BJ (cell line): ENCODE results near the gene DPYD. TPM values are rescaled to one million over a fixed set of nuclear protein-coding genes. Genes with fewer than 3 reads are reported as not detected.

ENCODE experiments used
- CTCF ChIA-PET: fragments of 350-600 bp; formaldehyde crosslinking; extraction: SDS; loops from one replicate; lab custom pipeline; 2021; ENCODE audit warnings: antibody characterized with exemption, inconsistent platforms; lab: Yijun Ruan, JAX
- POLR2A ChIA-PET: fragments of 300-600 bp; sonication (Branson Sonifier 250); formaldehyde crosslinking; extraction: SDS; loops from one replicate; lab custom pipeline; 2021; ENCODE audit warnings: antibody characterized with exemption; lab: Charles Lee
- DNase-seq: peaks from one replicate; pipeline ENCODE4 v3.0.0-alpha.2; 2011; ENCODE audit warnings: low read depth
- H3K27me3 ChIP-seq: 2 replicates; pipeline ENCODE4 v1.6.0; 2011; ENCODE audit warnings: low read length; ENCODE audit not compliant: control insufficient read depth, insufficient read depth
- H3K36me3 ChIP-seq: 2 replicates; pipeline ENCODE4 v1.5.1; 2011; ENCODE audit warnings: low read length; ENCODE audit not compliant: control insufficient read depth, insufficient read depth
- H3K4me3 ChIP-seq: 2 replicates; pipeline ENCODE4 v1.5.1; 2011; ENCODE audit warnings: low read depth, mild to moderate bottlenecking, control low read depth, low read length
- CTCF ChIP-seq: IDR thresholded peaks from 2 replicates; pipeline ENCODE4 v1.5.1; 2011; ENCODE audit warnings: low read depth, mild to moderate bottlenecking, control low read depth, inconsistent platforms, low read length, moderate library complexity; ENCODE audit not compliant: insufficient read depth
- polyA plus RNA-seq: library from polyadenylated mRNA; depleted of rRNA; stranded (reverse); fragments of >200 nt; gene quantifications from 2 replicates; pipeline ENCODE4 v1.2.3, GENCODE V29; 2011

DPYD gene
- polyA plus RNA-seq, 1 experiment, result 13.1 TPM

DNA sequence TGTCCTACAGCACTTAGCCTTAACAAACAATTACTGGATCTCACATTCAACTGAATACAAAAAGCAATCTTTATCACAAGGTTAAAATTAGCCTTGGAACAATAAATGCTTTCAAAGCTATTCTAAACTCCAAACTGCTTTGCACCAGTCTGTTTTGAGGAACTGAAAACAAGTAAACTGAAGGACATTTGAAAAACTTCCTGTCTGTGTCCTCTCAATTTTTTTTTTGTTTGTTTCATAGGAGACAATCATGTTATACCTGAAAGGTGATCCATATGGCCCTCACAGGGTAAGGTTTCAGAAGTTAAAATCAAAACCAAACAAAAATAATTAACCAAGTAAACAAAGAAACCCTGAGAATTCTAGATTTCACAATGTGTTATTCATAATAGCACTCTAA lies 459.1 kb downstream of the DPYD start:
- POLR2A ChIA-PET, result no interaction called here
- no peak for TF ChIP-seq CTCF

GRCh38 chr1:97457446-97458089 lies 463.3 kb downstream of the DPYD start:
- TF ChIP-seq CTCF, result no peak
- DNase-seq, result no peak
- POLR2A ChIA-PET, result no interaction called here
- no peaks in the 10 kb centered on the region for H3K27me3 ChIP-seq
- H3K36me3 ChIP-seq, result no peaks in the 10 kb centered on the region
- H3K4me3 ChIP-seq, result no peak overlapping the region
- CTCF ChIA-PET, result no interaction called here

More for the DNA sequence above, 459.1 kb downstream of the DPYD start:
- CTCF ChIA-PET, result interaction anchor here (0.6 kb wide), 1 partner anchor 59 kb away, joined by 4 read pairs; no protein-coding TSS in a partner anchor
- no peak for DNase-seq
- H3K4me3 ChIP-seq, result no peak overlapping the region
- no peaks in the 10 kb centered on the region; the same call in 1 of the 2 replicates for H3K36me3 ChIP-seq
- no peaks in the 10 kb centered on the region for H3K27me3 ChIP-seq

GRCh38 chr1:97451944-97452343 lies 468.9 kb downstream of the DPYD start:
- CTCF ChIA-PET, result no interaction called here
- Histone ChIP-seq H3K36me3 (no peaks in the 10 kb centered on the region), H3K4me3 (no peak overlapping the region), H3K27me3 (no peaks in the 10 kb centered on the region)
- no peak for TF ChIP-seq CTCF
- POLR2A ChIA-PET, result interaction anchor here (0.7 kb wide), 1 partner anchor 40 kb away, joined by 3 read pairs; no protein-coding TSS in a partner anchor
- DNase-seq, result no peak

DNA sequence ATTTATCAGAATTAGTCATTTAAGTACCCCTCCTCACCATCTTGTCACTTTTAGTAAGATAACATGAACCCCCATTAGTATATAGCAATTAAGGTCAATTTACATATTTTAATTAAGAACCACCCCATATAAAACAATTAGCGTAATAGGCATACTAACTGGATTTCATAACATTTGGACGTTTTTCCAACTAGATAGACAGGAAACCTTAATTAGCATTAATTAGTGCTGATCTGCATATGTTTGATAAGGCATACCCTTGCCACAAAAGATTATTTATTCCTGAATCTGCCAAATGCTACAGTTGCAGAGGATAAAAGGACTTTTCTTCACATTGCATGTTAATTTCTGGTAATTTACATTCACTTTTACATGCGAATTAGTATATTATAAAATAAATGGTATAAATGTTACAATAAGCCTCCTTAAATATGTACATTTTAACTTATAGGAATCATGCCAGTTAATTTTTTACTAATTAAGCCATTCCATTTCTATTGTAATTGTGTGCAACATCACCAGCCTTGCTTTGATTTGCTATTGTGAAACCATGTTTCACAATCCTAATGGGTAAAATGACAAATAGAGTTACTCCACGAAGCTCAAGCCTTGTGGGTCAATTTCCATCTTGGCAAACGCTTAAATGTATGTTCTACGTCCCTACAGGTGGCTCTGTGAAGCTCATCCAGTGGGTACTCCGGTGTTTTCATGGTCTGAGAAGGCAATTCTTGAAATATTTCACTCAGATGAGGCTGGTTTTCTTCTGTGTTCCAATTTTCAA lies 469.6 kb downstream of the DPYD start:
- DNase-seq, result no peak
- TF ChIP-seq CTCF, result no peak
- Histone ChIP-seq H3K36me3 (no peaks in the 10 kb centered on the region), H3K27me3 (no peaks in the 10 kb centered on the region), H3K4me3 (no peak overlapping the region)
- ChIA-PET CTCF (interaction anchor here (1.8 kb wide), 1 partner anchor 14 kb away, joined by 4 read pairs; no protein-coding TSS in a partner anchor), POLR2A (no interaction called here)

DNA sequence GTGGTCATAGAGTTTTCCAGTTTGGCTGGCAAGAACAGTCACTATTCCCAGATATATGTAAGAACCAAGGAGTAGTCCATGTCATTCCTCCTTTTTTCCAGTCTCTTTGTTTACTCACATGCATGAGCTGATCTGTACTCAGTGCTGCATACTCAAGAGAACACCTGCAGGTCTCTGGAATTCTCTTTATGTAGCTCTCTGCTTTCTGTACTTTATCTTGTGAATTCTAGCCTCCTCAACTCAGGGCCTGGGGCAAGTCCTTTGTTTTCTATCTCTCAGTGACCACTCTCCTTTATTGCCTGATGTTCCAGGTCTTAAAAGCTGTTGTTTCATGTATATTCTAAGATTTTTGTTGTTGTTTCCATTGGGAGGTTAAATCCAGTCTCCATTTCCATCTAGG lies 478.9 kb downstream of the DPYD start:
- no peak for DNase-seq
- Histone ChIP-seq H3K27me3 (no peaks in the 10 kb centered on the region), H3K36me3 (no peaks in the 10 kb centered on the region), H3K4me3 (no peak overlapping the region)
- TF ChIP-seq CTCF, result no peak
- ChIA-PET CTCF (no interaction called here), POLR2A (no interaction called here)
